NCI-H460 (cell line): ENCODE measurements around the gene SPAST. TPM values are rescaled to one million over a fixed set of nuclear protein-coding genes. Genes with fewer than 3 reads are reported as not detected.
A peak's percentile ranks its signal among the peaks of the same experiment; 100 is the strongest.
"Not testable (repeated sequence)": the region's sequence is repeated elsewhere in the genome, so short reads cannot be mapped to it uniquely, and the experiment has no call there.

Experiments
- DNase-seq: peaks from one replicate; pipeline ENCODE4 v3.0.0-alpha.2; 2016; ENCODE audit warnings: low read depth; ENCODE audit errors: extremely low read depth
- polyA plus RNA-seq: library from polyadenylated mRNA; depleted of rRNA; stranded (reverse); fragments of >200 nt; gene quantifications from 2 replicates; pipeline ENCODE4 v1.2.3, GENCODE V29; 2014; cell fraction: nucleus; rRNA removed
- total RNA-seq: library from RNA; depleted of rRNA; stranded (reverse); fragments of >200 nt; shearing (Covaris generic); gene quantifications from 2 replicates; pipeline ENCODE4 v1.2.3, GENCODE V29; 2014; rRNA removed

SPAST gene
- total RNA-seq = 39.1 and 40.5 TPM in 2 replicates
- polyA plus RNA-seq = 15.4 and 16.9 TPM in 2 replicates

- peak; percentile 96 for DNase-seq
Measured at GRCh38 chr2:32063310-32064020, at the start of gene SPAST. Gene SPAST (plus strand): TSS chr2:32063556. CDS start chr2:32063832, 276 bp downstream.

GRCh38 chr2:32018789-32019482 is 44.4 kb upstream of the SPAST start:
- not testable (repeated sequence) for DNase-seq

- not testable (repeated sequence) for DNase-seq
Measured at GRCh38 chr2:32034198-32034887, 29.0 kb upstream of the SPAST start.

GRCh38 chr2:32039447-32040219 is 23.7 kb upstream of the SPAST start, which contains the start of gene DPY30:
Gene DPY30 (minus strand): TSS chr2:32039805. CDS start chr2:32039456, 349 bp downstream.
- peak; percentile 89 for DNase-seq

- DNase-seq = no peak
Measured at GRCh38 chr2:32043561-32043960, 19.8 kb upstream of the SPAST start.

GRCh38 chr2:32051836-32052439 is 11.4 kb upstream of the SPAST start:
- no peak for DNase-seq

- DNase-seq = not testable (repeated sequence)
Measured at GRCh38 chr2:32054583-32054982, 8.8 kb upstream of the SPAST start.

GRCh38 chr2:32058130-32058529 is 5.2 kb upstream of the SPAST start:
- no peak for DNase-seq

GRCh38 chr2:32060266-32060665 is 3.1 kb upstream of the SPAST start:
- no peak for DNase-seq

GRCh38 chr2:32061430-32061829 is 1.9 kb upstream of the SPAST start:
- DNase-seq = no peak

GRCh38 chr2:32061973-32062861 is 1.1 kb upstream of the SPAST start:
- DNase-seq = no peak

GRCh38 chr2:32064021-32064601 is 755 bp downstream of the SPAST start:
- no peak for DNase-seq

GRCh38 chr2:32064713-32065112 is 1.4 kb downstream of the SPAST start:
- DNase-seq = no peak

- no peak for DNase-seq
Measured at GRCh38 chr2:32067549-32067948, 4.2 kb downstream of the SPAST start.

GRCh38 chr2:32074134-32074506 is 10.8 kb downstream of the SPAST start:
- DNase-seq = no peak

GRCh38 chr2:32095671-32096070 is 32.3 kb downstream of the SPAST start:
- DNase-seq = no peak

- no peak for DNase-seq
Measured at GRCh38 chr2:32108111-32108510, 44.8 kb downstream of the SPAST start.

GRCh38 chr2:32118055-32118454 is 54.7 kb downstream of the SPAST start:
- no peak for DNase-seq

- DNase-seq = no peak
Measured at GRCh38 chr2:32119161-32119560, 55.8 kb downstream of the SPAST start.
